HepG2 (cell line): ENCODE data around the gene SEMA3E.

Source experiments
- CCAR2 ChIP-seq: fragments of 200-400 bp; formaldehyde crosslinking; optimal IDR thresholded peaks from 2 replicates; pipeline ENCODE3; 2018; ENCODE audit warnings: low read depth, mild to moderate bottlenecking, low read length, moderate library complexity
- CTCF ChIP-seq: sonication (generic); formaldehyde crosslinking; IDR thresholded peaks from 2 replicates; pipeline ENCODE4 v1.5.0; 2020; ENCODE audit warnings: mild to moderate bottlenecking, missing genetic modification reagents, moderate library complexity
- EZH2 ChIP-seq: conservative IDR thresholded peaks from 2 replicates; pipeline ENCODE4 v1.6.1; 2012; ENCODE audit warnings: mild to moderate bottlenecking, low read depth, low read length, moderate library complexity
- GABPA ChIP-seq, 2 experiments: IDR thresholded peaks; 2 replicates each; pipeline ENCODE4 v1.6.1; 2011 to 2016; ENCODE audit warnings: low read depth in 2 of 2, low read length in 1 of 2, missing biosample characterization in 1 of 2, missing genetic modification characterization in 1 of 2
- GMEB1 ChIP-seq: sonication (generic); formaldehyde crosslinking; IDR thresholded peaks from 2 replicates; pipeline ENCODE4 v1.5.1; 2020; ENCODE audit warnings: missing genetic modification reagents, mild to moderate bottlenecking, borderline replicate concordance
- HHEX ChIP-seq: IDR thresholded peaks from 2 replicates; pipeline ENCODE4 v1.6.1; 2016; ENCODE audit warnings: control low read depth
- HNF4G ChIP-seq, 2 experiments: sonication (generic) in 1 of 2; formaldehyde crosslinking in 1 of 2; IDR thresholded peaks; 2 replicates each; pipeline versions ENCODE4 v1.4.0 to v1.6.1; 2011 to 2020; ENCODE audit warnings: borderline replicate concordance in 2 of 2, low read depth in 2 of 2, mild to moderate bottlenecking in 2 of 2, low read length in 1 of 2, missing genetic modification reagents in 1 of 2, moderate library complexity in 1 of 2
- NR2F2 ChIP-seq: IDR thresholded peaks from 2 replicates; pipeline ENCODE4 v1.6.1; 2012; ENCODE audit warnings: low read depth, inconsistent platforms, borderline replicate concordance
- SKI ChIP-seq: fragments of 450-650 bp; IDR thresholded peaks from one replicate; pipeline ENCODE4 v1.6.1; 2018; ENCODE audit warnings: mild to moderate bottlenecking; ENCODE audit not compliant: partially characterized antibody
- USF2 ChIP-seq, 2 experiments: sonication (generic) in 1 of 2; formaldehyde crosslinking in 1 of 2; IDR thresholded peaks; 2 replicates each; pipeline versions ENCODE4 v1.5.1 to v1.6.1; 2011 to 2020; ENCODE audit warnings: borderline replicate concordance in 1 of 2, low read depth in 1 of 2, low read length in 1 of 2, mild to moderate bottlenecking in 1 of 2, missing genetic modification reagents in 1 of 2, moderate library complexity in 1 of 2
- ZNF503 ChIP-seq: sonication (generic); formaldehyde crosslinking; IDR thresholded peaks from 2 replicates; pipeline ENCODE4 v1.4.0; 2020; ENCODE audit warnings: missing genetic modification reagents

GRCh38 chr7:83517035-83517700, 131.8 kb downstream of the SEMA3E start:
- TF ChIP-seq CTCF (CRISPR knock-in tag) = no peak
- TF ChIP-seq ZNF503 (CRISPR knock-in tag) = no peak
- no peak for TF ChIP-seq USF2 (IDR thresholded peaks at IDR 0.05; ENCODE audit: low read depth, low read length)
- TF ChIP-seq USF2 (CRISPR knock-in tag; IDR thresholded peaks at IDR 0.05; ENCODE audit: borderline replicate concordance) = no peak
- no peak for TF ChIP-seq SKI
- no peak for TF ChIP-seq EZH2
- no peak for TF ChIP-seq CCAR2
- TF ChIP-seq GABPA (IDR thresholded peaks at IDR 0.05; ENCODE audit: low read depth, low read length) = no peak
- no peak for TF ChIP-seq GABPA (CRISPR knock-in tag; IDR thresholded peaks at IDR 0.05; ENCODE audit: low read depth)
- TF ChIP-seq HNF4G (IDR thresholded peaks at IDR 0.05; ENCODE audit: borderline replicate concordance, low read depth, low read length) = no peak
- TF ChIP-seq HNF4G (CRISPR knock-in tag; IDR thresholded peaks at IDR 0.05; ENCODE audit: borderline replicate concordance, low read depth) = no peak
- no peak for TF ChIP-seq HHEX
- no peak for TF ChIP-seq GMEB1
- TF ChIP-seq NR2F2 = no peak
